ENCODE data around the gene NFATC2.

NFATC2 gene

GRCh38 chr20:51400051-51400926 lies 142.2 kb downstream of the NFATC2 start:
- no peaks in the 10 kb centered on the region for H3F3A ChIP-seq (ENCODE audit: insufficient read depth, low read length)
- TF ChIP-seq CTCF (IDR thresholded peaks at IDR 0.05; ENCODE audit: low read length), result no peak
- no peak for TF ChIP-seq EZH2 (IDR thresholded peaks at IDR 0.05; ENCODE audit: borderline replicate concordance, low read length)
- H3K4me2 ChIP-seq (ENCODE audit: low read length), result peak overlapping the region; percentile 22
- no peak overlapping the region for H2AFZ ChIP-seq (ENCODE audit: low read length)
- no peaks in the 10 kb centered on the region for H4K20me1 ChIP-seq (ENCODE audit: insufficient read depth, low read length)
- peaks cover 42% of the 10 kb centered on the region for H3K36me3 ChIP-seq (ENCODE audit: insufficient read depth, low read length)
- H3K4me1 ChIP-seq (ENCODE audit: insufficient read depth, low read length, severe bottlenecking), result peaks cover 90% of the 10 kb centered on the region
- no peaks in the 10 kb centered on the region for H3K9me2 ChIP-seq (ENCODE audit: low read depth, low read length)
- no peaks in the 10 kb centered on the region for H3K27me3 ChIP-seq (ENCODE audit: insufficient read depth, low read length)
- H3K79me2 ChIP-seq (ENCODE audit: insufficient read depth, low read length), result no peaks in the 10 kb centered on the region
- H3K9ac ChIP-seq (ENCODE audit: low read length), result peak overlapping the region; percentile 16
- H3K27ac ChIP-seq (ENCODE audit: low read depth, low read length, poor library complexity, severe bottlenecking), result peak overlapping the region; percentile 93
- H3K4me3 ChIP-seq (ENCODE audit: low read depth, low read length, poor library complexity, severe bottlenecking), result no peak overlapping the region
- no peaks in the 10 kb centered on the region for H3K9me3 ChIP-seq (ENCODE audit: low read length)

GRCh38 chr20:51399006-51399890 lies 143.3 kb downstream of the NFATC2 start:
- H3K4me2 ChIP-seq (ENCODE audit: low read length), result no peak overlapping the region
- H3K27ac ChIP-seq (ENCODE audit: low read depth, low read length, poor library complexity, severe bottlenecking), result peak overlapping the region; percentile 93

More at GRCh38 chr20:51399006-51399890, 143.3 kb downstream of the NFATC2 start:
- Histone ChIP-seq H3K9ac (ENCODE audit: low read length) (no peak overlapping the region; the same call in 1 of the 2 replicates), H4K20me1 (ENCODE audit: insufficient read depth, low read length) (no peaks in the 10 kb centered on the region), H3K4me3 (ENCODE audit: low read depth, low read length, poor library complexity, severe bottlenecking) (no peak overlapping the region), H3F3A (ENCODE audit: insufficient read depth, low read length) (no peaks in the 10 kb centered on the region), H3K36me3 (ENCODE audit: insufficient read depth, low read length) (peaks cover 49% of the 10 kb centered on the region), H3K4me1 (ENCODE audit: insufficient read depth, low read length, severe bottlenecking) (peaks cover 82% of the 10 kb centered on the region), H3K27me3 (ENCODE audit: insufficient read depth, low read length) (no peaks in the 10 kb centered on the region), H3K9me2 (ENCODE audit: low read depth, low read length) (no peaks in the 10 kb centered on the region), H3K9me3 (ENCODE audit: low read length) (no peaks in the 10 kb centered on the region), H2AFZ (ENCODE audit: low read length) (no peak overlapping the region), H3K79me2 (ENCODE audit: insufficient read depth, low read length) (no peaks in the 10 kb centered on the region)
- TF ChIP-seq CTCF (IDR thresholded peaks at IDR 0.05; ENCODE audit: low read length) (no peak), EZH2 (IDR thresholded peaks at IDR 0.05; ENCODE audit: borderline replicate concordance, low read length) (no peak)
